Suppressor macrophage treated with lipopolysaccharide for 4 hours (primary cell): ENCODE results near the gene NCOA6.

Source experiments
- DNase-seq: peaks from one replicate; pipeline ENCODE4 v3.0.0-alpha.2; 2020

Gene NCOA6

GRCh38 chr20:34701405-34702085 is 123.9 kb downstream of the NCOA6 start:
- DNase-seq, result no peak

- no peak for DNase-seq
Measured at GRCh38 chr20:34693414-34693813, 132.0 kb downstream of the NCOA6 start.

- DNase-seq, result no peak
Measured at GRCh38 chr20:34691838-34692237, 133.6 kb downstream of the NCOA6 start.

GRCh38 chr20:34689486-34689885 is 136.0 kb downstream of the NCOA6 start:
- peak; percentile 27 for DNase-seq

- no peak for DNase-seq
Measured at GRCh38 chr20:34683667-34684066, 141.8 kb downstream of the NCOA6 start.

GRCh38 chr20:34680586-34681175 is 144.8 kb downstream of the NCOA6 start:
- peak; percentile 75 for DNase-seq

- peak; percentile 97 for DNase-seq
Measured at GRCh38 chr20:34676642-34677373, 148.6 kb downstream of the NCOA6 start, which contains the start of gene PIGU. TSS of gene PIGU (minus strand) at chr20:34677092. CDS start at chr20:34677085, 7 bp downstream.

GRCh38 chr20:34675993-34676641 is 149.3 kb downstream of the NCOA6 start:
- DNase-seq, result no peak

- DNase-seq, result no peak
Measured at GRCh38 chr20:34675561-34675960, 149.9 kb downstream of the NCOA6 start.

- DNase-seq, result no peak
Measured at GRCh38 chr20:34673412-34673811, 152.0 kb downstream of the NCOA6 start.

GRCh38 chr20:34669094-34669493 is 156.4 kb downstream of the NCOA6 start:
- DNase-seq, result no peak
